G401.6 (cell line): ENCODE measurements around the gene PGRMC2.

Source experiments
- FAIRE-seq: peaks from 2 replicates; lab custom pipeline; 2012; peaks lifted over from hg19 to GRCh38; lab: Jason Lieb, UNC

Gene PGRMC2

GRCh38 chr4:128287141-128287870 lies at the start of gene PGRMC2:
Gene PGRMC2, minus strand, starts transcription at chr4:128287813. Its CDS starts 23 bp downstream, at chr4:128287790.
- no peak for FAIRE-seq

GRCh38 chr4:128335541-128335940 lies 47.9 kb upstream of the PGRMC2 start:
- FAIRE-seq = no peak

GRCh38 chr4:128334256-128334655 lies 46.6 kb upstream of the PGRMC2 start:
- no peak for FAIRE-seq

- no peak for FAIRE-seq
Observed at GRCh38 chr4:128333309-128334018, 45.9 kb upstream of the PGRMC2 start.

- FAIRE-seq = no peak
Observed at GRCh38 chr4:128332081-128332480, 44.5 kb upstream of the PGRMC2 start.

GRCh38 chr4:128329638-128330037 lies 42.0 kb upstream of the PGRMC2 start:
- no peak for FAIRE-seq

GRCh38 chr4:128328106-128328505 lies 40.5 kb upstream of the PGRMC2 start:
- FAIRE-seq = no peak

GRCh38 chr4:128323401-128323800 lies 35.8 kb upstream of the PGRMC2 start:
- FAIRE-seq = no peak

- no peak for FAIRE-seq
Observed at GRCh38 chr4:128322986-128323385, 35.4 kb upstream of the PGRMC2 start.

GRCh38 chr4:128322311-128322710 lies 34.7 kb upstream of the PGRMC2 start:
- no peak for FAIRE-seq

- no peak for FAIRE-seq
Observed at GRCh38 chr4:128320656-128321055, 33.0 kb upstream of the PGRMC2 start.

- FAIRE-seq = no peak
Observed at GRCh38 chr4:128315756-128316520, 28.3 kb upstream of the PGRMC2 start.

- FAIRE-seq = no peak
Observed at GRCh38 chr4:128311659-128312403, 24.2 kb upstream of the PGRMC2 start.

- FAIRE-seq = no peak
Observed at GRCh38 chr4:128310266-128310697, 22.7 kb upstream of the PGRMC2 start.

- no peak for FAIRE-seq
Observed at GRCh38 chr4:128309585-128309984, 22.0 kb upstream of the PGRMC2 start.

GRCh38 chr4:128308986-128309385 lies 21.4 kb upstream of the PGRMC2 start:
- FAIRE-seq = no peak

- no peak for FAIRE-seq
Observed at GRCh38 chr4:128307123-128307571, 19.5 kb upstream of the PGRMC2 start.

- FAIRE-seq = no peak
Observed at GRCh38 chr4:128305942-128306341, 18.3 kb upstream of the PGRMC2 start.

- no peak for FAIRE-seq
Observed at GRCh38 chr4:128303986-128304385, 16.4 kb upstream of the PGRMC2 start.

GRCh38 chr4:128303405-128303785 lies 15.8 kb upstream of the PGRMC2 start:
- no peak for FAIRE-seq

- FAIRE-seq = no peak
Observed at GRCh38 chr4:128301979-128302378, 14.4 kb upstream of the PGRMC2 start.

- FAIRE-seq = no peak
Observed at GRCh38 chr4:128299848-128300247, 12.2 kb upstream of the PGRMC2 start.
